Fibroblast of lung (primary cell): ENCODE measurements around the gene SCTR.

Source experiments
- EZH2 ChIP-seq: IDR thresholded peaks from 2 replicates; pipeline ENCODE4 v1.5.1; 2012; ENCODE audit warnings: low read length, control low read depth, mild to moderate bottlenecking; ENCODE audit errors: missing control alignments
- TF ChIP-seq, protein P1 (sequence below), 2 donors: IDR thresholded peaks in 1 of 2; conservative IDR thresholded peaks in 1 of 2; 1 replicate in 1 of 2; 2 replicates in 1 of 2; pipeline ENCODE4 v1.5.1; 2011 to 2012; ENCODE audit warnings: low read length in 2 of 2, control low read depth in 1 of 2, inconsistent platforms in 1 of 2, low read depth in 1 of 2, mild to moderate bottlenecking in 1 of 2

DNA sequence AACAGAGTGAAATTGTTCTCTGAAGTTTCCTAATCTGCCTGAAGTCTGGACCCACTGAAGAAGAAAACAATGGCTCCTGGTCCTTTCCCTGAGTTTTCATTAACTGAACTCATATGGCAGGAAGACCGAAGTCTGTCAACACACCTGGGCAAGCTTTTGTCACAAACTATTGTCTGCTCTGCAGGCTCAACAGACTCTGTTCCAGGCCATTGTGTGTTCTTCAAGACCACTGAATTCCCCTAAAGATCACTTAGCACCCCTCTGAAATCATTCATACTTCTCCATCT is 99.2 kb downstream of the SCTR start:
- TF ChIP-seq, protein P1, sequence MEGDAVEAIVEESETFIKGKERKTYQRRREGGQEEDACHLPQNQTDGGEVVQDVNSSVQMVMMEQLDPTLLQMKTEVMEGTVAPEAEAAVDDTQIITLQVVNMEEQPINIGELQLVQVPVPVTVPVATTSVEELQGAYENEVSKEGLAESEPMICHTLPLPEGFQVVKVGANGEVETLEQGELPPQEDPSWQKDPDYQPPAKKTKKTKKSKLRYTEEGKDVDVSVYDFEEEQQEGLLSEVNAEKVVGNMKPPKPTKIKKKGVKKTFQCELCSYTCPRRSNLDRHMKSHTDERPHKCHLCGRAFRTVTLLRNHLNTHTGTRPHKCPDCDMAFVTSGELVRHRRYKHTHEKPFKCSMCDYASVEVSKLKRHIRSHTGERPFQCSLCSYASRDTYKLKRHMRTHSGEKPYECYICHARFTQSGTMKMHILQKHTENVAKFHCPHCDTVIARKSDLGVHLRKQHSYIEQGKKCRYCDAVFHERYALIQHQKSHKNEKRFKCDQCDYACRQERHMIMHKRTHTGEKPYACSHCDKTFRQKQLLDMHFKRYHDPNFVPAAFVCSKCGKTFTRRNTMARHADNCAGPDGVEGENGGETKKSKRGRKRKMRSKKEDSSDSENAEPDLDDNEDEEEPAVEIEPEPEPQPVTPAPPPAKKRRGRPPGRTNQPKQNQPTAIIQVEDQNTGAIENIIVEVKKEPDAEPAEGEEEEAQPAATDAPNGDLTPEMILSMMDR (conservative IDR thresholded peaks at IDR 0.05 in 1 of 2, IDR thresholded peaks at IDR 0.05 in 1 of 2; ENCODE audit: low read depth in 1 of 2, low read length in 2 of 2): no peak
- no peak for TF ChIP-seq EZH2
